C1 segment of cervical spinal cord (tissue), 14 donors: ENCODE data around the gene KIF23.
"Not testable (repeated sequence)": the region's sequence is repeated elsewhere in the genome, so short reads cannot be mapped to it uniquely, and the experiment has no call there.

Experiments
- DNase-seq, 14 donors: peaks; one replicate each; lab custom pipeline; 2025; lab: John Stamatoyannopoulos, UW

KIF23 gene

DNA sequence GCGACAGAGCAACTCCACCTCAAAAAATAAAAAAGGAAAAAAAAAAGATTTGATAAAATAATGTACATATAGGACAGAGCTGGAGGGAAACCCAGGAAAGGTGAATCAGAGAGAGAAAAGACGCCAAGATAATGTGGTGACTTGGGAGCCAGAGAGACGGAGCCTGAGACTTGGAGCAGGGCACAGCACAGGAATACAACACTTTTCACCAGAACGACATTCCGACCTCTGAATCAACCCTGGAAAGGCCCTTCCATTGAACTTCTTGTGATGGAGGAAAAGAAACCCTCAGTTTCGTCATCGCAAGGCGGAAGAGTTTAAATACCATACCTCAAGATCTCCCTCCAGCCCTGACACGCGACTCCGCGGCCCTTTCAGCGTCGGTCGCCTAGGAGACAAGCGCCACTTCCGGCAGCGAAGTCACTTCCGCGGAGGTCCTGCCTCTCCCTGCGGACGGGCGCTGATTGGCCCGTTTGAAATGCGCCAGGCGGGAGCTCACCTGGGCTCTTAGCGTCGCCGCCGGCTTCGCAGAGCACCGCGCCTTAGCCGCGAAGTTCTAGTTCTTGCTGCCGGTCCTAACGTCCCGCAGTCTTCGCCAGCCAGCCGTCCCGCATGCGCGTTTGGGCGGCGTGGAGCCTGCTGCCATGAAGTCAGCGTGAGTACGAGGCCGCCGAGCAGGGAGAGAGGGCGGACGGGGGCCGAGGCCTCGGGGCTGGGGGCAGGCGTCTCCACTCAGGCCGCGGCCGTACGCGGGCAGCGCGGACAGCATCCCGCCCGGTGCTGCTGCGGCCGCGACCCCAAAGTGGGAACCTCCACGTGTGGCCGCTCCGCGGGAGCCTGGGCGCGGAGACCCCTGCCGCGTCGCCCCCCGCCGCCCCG lies at the start of gene KIF23:
KIF23 (plus strand) TSS at position 528 of the 879 bp plus-strand sequence; CDS start at position 645, 117 bp downstream.
- DNase-seq, result peak in 13 of 14 donors; percentile 16 to 80 (median 60)

- DNase-seq, result no peak
These were observed 46.9 kb upstream of the KIF23 start for GRCh38 chr15:69367236-69367635.

- DNase-seq, result no peak
These were observed 44.5 kb upstream of the KIF23 start for GRCh38 chr15:69369631-69370030.

GRCh38 chr15:69373406-69373805 lies 40.7 kb upstream of the KIF23 start:
- no peak for DNase-seq

DNA sequence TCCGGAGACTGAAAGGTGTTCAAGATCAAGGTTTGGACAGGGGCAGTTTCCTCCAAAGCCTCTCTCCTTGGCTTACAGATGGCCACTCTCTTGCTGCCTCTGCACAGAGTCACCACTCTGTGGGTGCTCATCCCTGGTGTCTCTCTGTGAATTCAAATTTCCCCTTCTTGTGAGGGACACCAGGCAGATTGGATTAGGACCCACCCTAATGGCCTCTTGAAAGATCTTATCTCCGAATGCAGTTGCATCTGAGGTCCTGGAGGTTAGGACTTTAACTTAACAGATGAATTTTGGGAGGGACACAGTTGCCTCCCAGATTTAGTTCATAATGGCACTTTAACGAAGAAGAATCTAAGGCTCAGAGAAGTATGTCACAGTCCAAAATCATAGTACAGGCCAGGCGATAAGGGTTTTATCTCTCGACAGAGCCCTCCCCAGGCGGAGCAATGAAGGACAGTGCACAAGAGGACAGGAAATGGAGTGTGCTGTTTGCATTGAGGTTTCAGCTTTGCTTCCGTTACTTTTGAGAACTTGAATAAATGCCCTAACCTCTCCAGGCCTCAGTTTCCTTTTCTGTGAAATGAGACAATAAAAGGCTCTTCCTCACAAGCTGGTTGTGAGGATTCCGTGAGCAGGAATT lies 38.9 kb upstream of the KIF23 start:
- DNase-seq, result no peak

DNA sequence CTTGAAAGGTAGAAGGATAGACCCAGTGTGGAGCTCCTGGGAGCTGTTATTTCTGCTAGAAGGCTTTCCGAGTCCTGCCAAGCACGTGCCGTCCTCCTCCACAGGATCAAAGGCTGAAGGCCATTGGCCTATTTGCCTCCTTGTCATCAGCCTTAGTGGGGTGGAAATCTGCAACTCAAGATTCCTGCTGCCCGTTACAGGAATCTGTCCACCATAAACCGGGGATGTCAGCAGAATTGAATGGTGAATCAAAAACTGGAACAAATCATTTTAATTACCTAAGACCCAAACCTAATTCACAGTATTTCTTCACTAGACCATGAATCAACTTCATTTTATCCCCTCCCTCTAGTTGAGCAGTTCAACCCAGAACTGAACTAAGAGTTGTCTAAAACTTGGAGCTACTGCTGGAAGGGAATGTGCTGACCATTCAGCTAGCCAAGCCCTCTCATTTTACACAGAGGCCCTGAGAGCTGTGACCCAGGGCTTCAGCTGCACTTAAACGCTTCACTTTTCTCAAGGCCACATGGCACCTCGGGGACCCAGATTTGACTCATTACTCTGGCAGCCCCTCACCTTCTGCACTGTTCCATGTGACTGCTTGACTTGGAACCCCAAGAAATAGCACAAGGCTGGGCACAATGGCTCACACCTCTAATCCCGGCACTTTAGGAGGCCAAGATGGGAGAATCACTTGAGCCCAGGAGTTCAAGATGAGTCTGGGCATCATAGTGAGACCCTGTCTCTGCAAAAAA lies 36.8 kb upstream of the KIF23 start:
- DNase-seq, result no peak

DNA sequence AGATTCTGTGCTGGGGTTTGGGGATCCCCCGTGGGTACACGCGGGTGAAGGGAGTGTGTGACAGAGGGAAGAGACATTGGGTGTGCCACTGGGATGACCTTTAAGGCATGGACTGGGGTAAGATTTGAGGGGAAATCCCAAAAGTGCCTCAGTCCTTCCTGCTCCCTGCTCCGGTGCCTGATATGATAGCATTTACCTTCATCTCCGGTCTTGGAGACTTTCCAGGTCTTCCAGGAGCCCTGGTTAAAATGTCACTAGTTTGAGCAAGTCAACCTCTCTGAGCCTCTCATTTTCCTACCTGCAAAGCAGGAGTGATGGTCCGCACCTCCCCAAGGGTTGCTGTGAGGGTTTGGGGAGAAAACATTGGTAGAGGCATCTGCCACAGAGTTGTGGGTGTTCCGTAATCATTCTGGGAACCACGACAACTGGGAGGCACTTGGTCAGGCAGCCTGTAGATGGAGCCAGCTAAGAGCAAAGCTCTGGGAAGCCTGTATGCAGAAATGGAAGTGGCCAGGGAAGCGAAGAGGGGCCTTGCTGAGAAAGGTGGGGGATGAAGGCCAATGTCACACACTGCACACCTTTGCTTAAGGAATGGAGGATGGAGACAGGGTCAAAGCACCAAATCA lies 33.9 kb upstream of the KIF23 start:
- DNase-seq, result no peak

- DNase-seq, result no peak
These were observed 33.4 kb upstream of the KIF23 start for GRCh38 chr15:69380726-69381105.

- not testable (repeated sequence) for DNase-seq
These were observed 32.0 kb upstream of the KIF23 start for GRCh38 chr15:69382176-69382575.

GRCh38 chr15:69384066-69384465 lies 30.1 kb upstream of the KIF23 start:
- DNase-seq, result not testable (repeated sequence)

DNA sequence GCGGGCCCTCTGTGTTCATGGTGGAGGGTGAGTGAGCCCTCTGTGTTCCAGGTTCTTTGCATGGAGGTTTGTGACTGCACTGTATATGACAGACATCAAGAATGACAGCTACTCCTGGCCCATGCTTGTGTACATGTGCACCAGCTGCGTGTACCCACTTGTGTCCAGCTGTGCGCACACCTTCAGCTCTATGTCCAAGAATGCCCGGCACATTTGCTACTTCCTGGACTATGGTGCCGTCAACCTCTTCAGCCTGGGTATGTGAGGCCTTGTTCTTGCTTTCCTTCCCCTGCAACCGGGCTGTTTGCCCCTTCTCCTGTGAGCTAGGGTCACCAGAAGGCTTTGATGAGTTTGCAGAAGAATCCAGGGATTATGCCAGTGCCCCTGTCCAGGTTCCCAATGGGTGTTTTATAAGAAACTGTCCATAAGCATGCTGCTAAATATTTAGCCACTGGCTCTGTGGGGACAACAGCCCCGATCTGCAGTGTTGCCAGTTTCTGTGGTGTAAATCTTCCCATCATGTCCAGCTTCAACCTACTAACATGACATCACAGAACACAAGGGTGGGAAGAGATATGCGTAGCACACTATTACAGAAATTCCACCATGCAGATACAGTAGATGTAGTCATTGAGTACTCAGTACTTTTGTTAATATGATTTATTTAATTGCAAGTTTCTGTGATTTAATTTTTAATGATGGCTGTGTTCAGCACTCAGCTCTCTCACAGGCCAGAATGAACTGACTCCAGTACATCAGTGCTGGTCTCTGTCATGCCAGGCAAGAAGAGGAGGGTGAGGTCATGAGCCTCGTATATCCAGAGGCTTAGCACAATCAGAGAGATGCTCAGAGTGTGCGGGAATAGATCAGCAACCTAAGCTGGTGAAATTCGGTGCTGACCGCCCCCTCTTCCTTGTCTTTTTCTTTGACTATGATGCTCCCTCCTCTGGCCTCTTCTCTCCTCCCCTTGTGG lies 29.2 kb upstream of the KIF23 start:
- DNase-seq, result no peak

GRCh38 chr15:69385831-69386230 lies 28.3 kb upstream of the KIF23 start:
- no peak for DNase-seq

DNA sequence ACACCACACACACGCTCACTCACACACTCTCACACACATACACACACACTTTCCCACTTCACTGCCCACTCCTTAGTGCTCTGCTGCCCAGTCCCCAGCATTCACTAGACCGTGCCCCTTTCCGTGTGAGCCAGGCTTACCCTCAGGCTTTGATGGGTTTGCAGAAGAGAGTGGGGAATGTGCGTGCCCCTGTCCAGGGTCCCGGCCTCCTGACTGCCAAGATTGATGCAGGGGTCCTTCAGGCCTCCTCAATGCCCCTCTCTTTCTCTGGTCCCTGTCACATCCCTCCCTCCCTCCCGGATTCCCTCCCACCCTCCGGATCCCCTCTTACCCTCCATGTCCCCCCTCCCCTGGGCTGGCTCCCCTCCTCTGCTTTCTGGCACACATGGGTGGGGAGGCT lies 27.9 kb upstream of the KIF23 start:
- DNase-seq, result no peak

- DNase-seq, result peak in 3 of 14 donors; percentile 3 to 26 (median 5)
These were observed 25.9 kb upstream of the KIF23 start for GRCh38 chr15:69388260-69388705.

DNA sequence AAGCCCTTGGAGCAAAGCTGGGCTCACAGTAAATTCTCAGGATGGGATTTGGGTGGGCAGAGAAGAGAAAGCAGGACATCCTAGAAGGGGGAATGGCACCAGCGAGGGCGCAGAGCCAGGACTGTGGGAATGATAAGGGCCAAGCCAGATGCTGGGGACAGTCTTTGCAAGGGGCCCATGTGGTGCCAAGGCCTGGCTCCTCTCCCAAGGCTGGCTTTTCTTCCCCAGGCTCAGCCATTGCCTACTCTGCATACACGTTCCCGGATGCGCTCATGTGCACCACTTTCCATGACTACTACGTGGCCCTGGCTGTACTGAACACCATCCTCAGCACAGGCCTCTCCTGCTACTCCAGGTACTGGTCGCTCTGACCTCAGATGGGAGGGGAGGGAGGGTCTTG lies 24.7 kb upstream of the KIF23 start:
- DNase-seq, result no peak

- no peak for DNase-seq
These were observed 23.6 kb upstream of the KIF23 start for GRCh38 chr15:69390575-69390974.

GRCh38 chr15:69391046-69391757 lies 22.9 kb upstream of the KIF23 start:
- DNase-seq, result peak in 1 of 14 donors; percentile 69

- no peak for DNase-seq
These were observed 21.8 kb upstream of the KIF23 start for GRCh38 chr15:69392352-69392751.

DNA sequence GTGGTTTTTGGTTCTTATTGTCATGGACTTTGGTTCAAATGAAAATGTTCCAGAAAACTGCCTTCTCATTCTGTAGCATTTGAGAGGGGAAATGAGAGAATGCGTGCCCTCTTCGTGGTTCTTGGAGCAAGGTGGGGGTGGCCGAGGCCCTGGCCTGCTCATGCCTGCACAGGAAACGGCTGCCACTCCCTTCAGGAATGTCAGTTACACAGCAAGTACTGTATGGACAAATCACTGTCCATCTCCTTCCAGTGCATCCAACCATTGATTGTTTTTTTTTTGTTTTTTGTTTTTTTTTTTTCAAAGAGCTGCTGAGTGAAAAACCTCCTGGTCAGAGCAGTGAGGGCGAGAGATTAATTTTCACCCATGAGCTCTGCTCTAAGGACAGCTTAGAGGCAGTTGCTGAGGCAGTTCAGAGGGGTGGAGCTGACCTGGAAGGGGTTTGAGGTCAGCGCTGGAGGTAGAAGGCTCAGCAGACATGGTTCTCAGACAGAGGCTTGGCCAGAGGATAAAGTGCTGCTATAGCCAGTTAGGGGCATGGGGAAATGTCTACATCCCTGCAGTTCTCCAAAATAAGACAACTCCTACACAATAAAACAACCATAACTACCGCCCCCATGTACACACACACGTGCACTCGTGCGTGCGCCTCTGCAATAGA lies 20.2 kb upstream of the KIF23 start:
- DNase-seq, result no peak
